ENCODE data around the gene HNRNPCL4. TPM values are rescaled to one million over a fixed set of nuclear protein-coding genes. Genes with fewer than 3 reads are reported as not detected.
"Not testable (repeated sequence)": the region's sequence is repeated elsewhere in the genome, so short reads cannot be mapped to it uniquely, and the experiment has no call there.

HNRNPCL4 gene
- total and polyA plus RNA-seq, 2 of the 13 experiments (the other 11 are each of a cell fraction or from before 2014, with no cell fraction given) = not detected

DNA sequence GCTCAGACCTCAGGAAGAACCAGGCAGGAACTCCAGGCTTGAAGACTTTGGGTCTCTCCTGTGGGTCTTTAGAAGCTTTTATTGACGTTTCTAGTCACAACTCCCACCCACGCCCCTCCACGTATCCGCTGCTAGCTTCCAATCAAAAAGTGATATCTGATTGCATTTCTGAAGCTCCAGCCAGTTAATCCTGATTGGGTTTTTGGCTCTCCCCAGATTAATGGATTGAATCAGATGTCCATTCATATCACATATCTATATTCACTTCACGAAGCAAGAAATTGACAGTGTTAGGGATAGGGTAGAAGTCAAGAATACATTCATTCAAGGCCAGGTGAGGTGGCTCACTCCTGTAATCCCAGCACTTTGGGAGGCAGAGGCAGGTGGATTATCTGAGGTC, 9.5 kb downstream of the HNRNPCL4 start, which contains the start of gene PRAMEF26:
PRAMEF26 (minus strand) TSS at position 101 of the 400 bp plus-strand sequence. CDS start 2,914 bp downstream, outside the sequence.
- BruUV-seq (replicated peaks); ATAC-seq; H3K4me1 ChIP-seq (ENCODE audit: insufficient read depth, low read length); H3K9ac ChIP-seq (ENCODE audit: insufficient read depth, low read depth, low read length); H3K27ac ChIP-seq (ENCODE audit: extremely low read length, insufficient read depth, low read length); in situ Hi-C loops (cut with HindIII; ENCODE audit: extremely low pct_ligation_motif_present, low pct_unique_long_range_greater_than_20kb); H3K27me3 ChIP-seq (ENCODE audit: control insufficient read depth in 1 of 2, insufficient read depth in 2 of 2, low read length in 2 of 2); FAIRE-seq; H3K4me3 ChIP-seq (replicated peaks in 1 of 3; ENCODE audit: insufficient read depth in 1 of 3, low read depth in 2 of 3, low read length in 3 of 3); H3K9me3 ChIP-seq (ENCODE audit: low read length); POLR2A ChIA-PET; intact Hi-C loops (cut with micrococcal nuclease; ENCODE audit: unreplicated experiment); DNase-seq (ENCODE audit: low spot score); H2AFZ ChIP-seq (ENCODE audit: low read length); H4K20me1 ChIP-seq (ENCODE audit: insufficient read depth, low read length); CTCF ChIA-PET (ENCODE audit: low intra/inter-chr PET ratio, low total read pairs); H3K79me2 ChIP-seq (ENCODE audit: insufficient read depth, low read length); H3K36me3 ChIP-seq (replicated peaks in 1 of 2; ENCODE audit: control insufficient read depth in 1 of 2, insufficient read depth in 2 of 2, low read length in 2 of 2); H3K4me2 ChIP-seq (ENCODE audit: low read depth, low read length): not testable (repeated sequence)
- WGBS (ENCODE audit: low lambda C conversion rate) = 0% methylated on average over 1 of the region's 5 CpGs

DNA sequence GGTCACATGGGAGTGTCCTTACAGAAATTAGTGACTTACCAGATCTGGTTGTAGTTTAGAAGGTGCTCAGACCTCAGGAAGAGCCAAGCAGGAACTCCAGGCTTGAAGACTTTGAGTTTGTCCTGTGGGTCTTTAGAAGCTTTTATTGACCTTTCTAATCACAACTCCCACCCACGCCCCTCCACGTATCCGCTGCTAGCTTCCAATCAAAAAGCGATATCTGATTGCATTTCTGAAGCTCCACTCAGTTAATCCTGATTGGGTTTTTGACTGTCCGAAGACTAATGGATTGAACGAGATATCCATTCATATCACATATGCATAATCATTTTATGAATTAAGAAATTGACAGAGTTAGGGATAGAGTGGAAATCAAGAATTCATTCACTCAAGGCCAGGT, 48.7 kb downstream of the HNRNPCL4 start, which contains the start of gene HNRNPCL2:
HNRNPCL2 (minus strand) TSS at position 101 of the 400 bp plus-strand sequence. CDS start 454 bp downstream, outside the sequence.
- DNase-seq (ENCODE audit: low spot score); H3K9ac ChIP-seq (ENCODE audit: insufficient read depth, low read depth, low read length); H4K20me1 ChIP-seq (ENCODE audit: insufficient read depth, low read length); intact Hi-C loops (cut with micrococcal nuclease; ENCODE audit: unreplicated experiment); BruUV-seq (replicated peaks); FAIRE-seq; H3K4me2 ChIP-seq (ENCODE audit: low read depth, low read length); H3K36me3 ChIP-seq (replicated peaks in 1 of 2; ENCODE audit: control insufficient read depth in 1 of 2, insufficient read depth in 2 of 2, low read length in 2 of 2); H3K4me1 ChIP-seq (ENCODE audit: insufficient read depth, low read length); in situ Hi-C loops (cut with HindIII; ENCODE audit: extremely low pct_ligation_motif_present, low pct_unique_long_range_greater_than_20kb); POLR2A ChIA-PET; H3K79me2 ChIP-seq (ENCODE audit: insufficient read depth, low read length); CTCF ChIA-PET (ENCODE audit: low intra/inter-chr PET ratio, low total read pairs); H3K27ac ChIP-seq (ENCODE audit: extremely low read length, insufficient read depth, low read length); H2AFZ ChIP-seq (ENCODE audit: low read length); ATAC-seq; H3K9me3 ChIP-seq (ENCODE audit: low read length); H3K4me3 ChIP-seq (replicated peaks in 1 of 3; ENCODE audit: insufficient read depth in 1 of 3, low read depth in 2 of 3, low read length in 3 of 3); H3K27me3 ChIP-seq (ENCODE audit: control insufficient read depth in 1 of 2, insufficient read depth in 2 of 2, low read length in 2 of 2): not testable (repeated sequence)
- WGBS (ENCODE audit: low lambda C conversion rate) = 41% methylated on average over 6 of the region's 6 CpGs

Other genes starting within 250 kb of the HNRNPCL4 start
- not detected in 2 replicates for gene PRAMEF7, start 249.0 kb downstream of the HNRNPCL4 start, total RNA-seq (2016; rRNA removed; fragmentation: Illumina TruSeq; extraction: Trizol)
- not detected in 2 replicates for gene PRAMEF7, start 249.0 kb downstream of the HNRNPCL4 start, polyA plus RNA-seq (2011; rRNA removed)
- not detected in 2 replicates for gene PRAMEF6, start 218.1 kb downstream of the HNRNPCL4 start, total RNA-seq (2016; rRNA removed; fragmentation: Illumina TruSeq; extraction: Trizol)
- not detected in 2 replicates for gene PRAMEF6, start 218.1 kb downstream of the HNRNPCL4 start, polyA plus RNA-seq (2011; rRNA removed)
- gene PRAMEF27, start 109.1 kb downstream of the HNRNPCL4 start, total RNA-seq (2016; rRNA removed; fragmentation: Illumina TruSeq; extraction: Trizol) = not detected in 2 replicates
- not detected in 2 replicates for gene PRAMEF27, start 109.1 kb downstream of the HNRNPCL4 start, polyA plus RNA-seq (2011; rRNA removed)
- not detected in 2 replicates for gene HNRNPCL3, start 104.9 kb downstream of the HNRNPCL4 start, total RNA-seq (2016; rRNA removed; fragmentation: Illumina TruSeq; extraction: Trizol)
- gene HNRNPCL3, start 104.9 kb downstream of the HNRNPCL4 start, polyA plus RNA-seq (2011; rRNA removed) = not detected in 2 replicates
- not detected in 2 replicates for gene PRAMEF25, start 94.9 kb downstream of the HNRNPCL4 start, total RNA-seq (2016; rRNA removed; fragmentation: Illumina TruSeq; extraction: Trizol)
- gene PRAMEF25, start 94.9 kb downstream of the HNRNPCL4 start, polyA plus RNA-seq (2011; rRNA removed) = not detected in 2 replicates
- gene HNRNPCL2, start 48.8 kb downstream of the HNRNPCL4 start, total RNA-seq (2016; rRNA removed; fragmentation: Illumina TruSeq; extraction: Trizol) = not detected in 2 replicates
- not detected in 2 replicates for gene HNRNPCL2, start 48.8 kb downstream of the HNRNPCL4 start, polyA plus RNA-seq (2011; rRNA removed)
- gene PRAMEF26, start 9.6 kb downstream of the HNRNPCL4 start, total RNA-seq (2016; rRNA removed; fragmentation: Illumina TruSeq; extraction: Trizol) = not detected in 2 replicates
- not detected in 2 replicates for gene PRAMEF26, start 9.6 kb downstream of the HNRNPCL4 start, polyA plus RNA-seq (2011; rRNA removed)
- not detected in 2 replicates for gene PRAMEF9, start 6.2 kb upstream of the HNRNPCL4 start, total RNA-seq (2016; rRNA removed; fragmentation: Illumina TruSeq; extraction: Trizol)
- not detected in 2 replicates for gene PRAMEF9, start 6.2 kb upstream of the HNRNPCL4 start, polyA plus RNA-seq (2011; rRNA removed)
- gene PRAMEF13, start 35.8 kb upstream of the HNRNPCL4 start, total RNA-seq (2016; rRNA removed; fragmentation: Illumina TruSeq; extraction: Trizol) = not detected in 2 replicates
- gene PRAMEF13, start 35.8 kb upstream of the HNRNPCL4 start, polyA plus RNA-seq (2011; rRNA removed) = not detected in 2 replicates
- not detected in 2 replicates for gene PRAMEF18, start 60.5 kb upstream of the HNRNPCL4 start, total RNA-seq (2016; rRNA removed; fragmentation: Illumina TruSeq; extraction: Trizol)
- gene PRAMEF18, start 60.5 kb upstream of the HNRNPCL4 start, polyA plus RNA-seq (2011; rRNA removed) = not detected in 2 replicates
- gene PRAMEF5, start 88.6 kb upstream of the HNRNPCL4 start, total RNA-seq (2016; rRNA removed; fragmentation: Illumina TruSeq; extraction: Trizol) = not detected in 2 replicates
- not detected in 2 replicates for gene PRAMEF5, start 88.6 kb upstream of the HNRNPCL4 start, polyA plus RNA-seq (2011; rRNA removed)
- gene PRAMEF8, start 119.5 kb upstream of the HNRNPCL4 start, total RNA-seq (2016; rRNA removed; fragmentation: Illumina TruSeq; extraction: Trizol) = not detected in 2 replicates
- not detected in 2 replicates for gene PRAMEF8, start 119.5 kb upstream of the HNRNPCL4 start, polyA plus RNA-seq (2011; rRNA removed)
- not detected in 2 replicates for gene PRAMEF33, start 137.9 kb upstream of the HNRNPCL4 start, total RNA-seq (2016; rRNA removed; fragmentation: Illumina TruSeq; extraction: Trizol)
- not detected in 2 replicates for gene PRAMEF33, start 137.9 kb upstream of the HNRNPCL4 start, polyA plus RNA-seq (2011; rRNA removed)
- not detected in 2 replicates for gene PRAMEF15, start 149.9 kb upstream of the HNRNPCL4 start, total RNA-seq (2016; rRNA removed; fragmentation: Illumina TruSeq; extraction: Trizol)
- not detected in 2 replicates for gene PRAMEF15, start 149.9 kb upstream of the HNRNPCL4 start, polyA plus RNA-seq (2011; rRNA removed)
- not detected in 2 replicates for gene PRAMEF14, start 181.5 kb upstream of the HNRNPCL4 start, total RNA-seq (2016; rRNA removed; fragmentation: Illumina TruSeq; extraction: Trizol)
- not detected in 2 replicates for gene PRAMEF14, start 181.5 kb upstream of the HNRNPCL4 start, polyA plus RNA-seq (2011; rRNA removed)
- not detected in 2 replicates for gene PRAMEF19, start 206.3 kb upstream of the HNRNPCL4 start, total RNA-seq (2016; rRNA removed; fragmentation: Illumina TruSeq; extraction: Trizol)
- gene PRAMEF19, start 206.3 kb upstream of the HNRNPCL4 start, polyA plus RNA-seq (2011; rRNA removed) = not detected in 2 replicates
- not detected in 2 replicates for gene PRAMEF17, start 224.0 kb upstream of the HNRNPCL4 start, total RNA-seq (2016; rRNA removed; fragmentation: Illumina TruSeq; extraction: Trizol)
- gene PRAMEF17, start 224.0 kb upstream of the HNRNPCL4 start, polyA plus RNA-seq (2011; rRNA removed) = not detected in 2 replicates
- not detected in 2 replicates for gene PRAMEF20, start 244.8 kb upstream of the HNRNPCL4 start, total RNA-seq (2016; rRNA removed; fragmentation: Illumina TruSeq; extraction: Trizol)
- gene PRAMEF20, start 244.8 kb upstream of the HNRNPCL4 start, polyA plus RNA-seq (2011; rRNA removed) = not detected in 2 replicates